GM19463 (cell line): ENCODE results near the gene TRIM54.
"Not testable (repeated sequence)": the region's sequence is repeated elsewhere in the genome, so short reads cannot be mapped to it uniquely, and the experiment has no call there.

ENCODE experiments used
- ATAC-seq: cut with Tn5 transposase; IDR thresholded peaks from one replicate; pipeline ENCODE4 v1.9.1; 2021; ENCODE audit warnings: mild to moderate bottlenecking, moderate library complexity; ENCODE audit not compliant: unreplicated experiment

TRIM54 gene

GRCh38 chr2:27309651-27310050 is 27.4 kb downstream of the TRIM54 start:
- ATAC-seq = no peak

- no peak for ATAC-seq
Measured at GRCh38 chr2:27312152-27312551, 29.9 kb downstream of the TRIM54 start.

GRCh38 chr2:27313882-27314645 is 31.8 kb downstream of the TRIM54 start:
- no peak for ATAC-seq

- no peak for ATAC-seq
Measured at GRCh38 chr2:27314709-27315108, 32.5 kb downstream of the TRIM54 start.

GRCh38 chr2:27315122-27315521 is 32.9 kb downstream of the TRIM54 start:
- no peak for ATAC-seq

GRCh38 chr2:27316655-27317412 is 34.6 kb downstream of the TRIM54 start:
- ATAC-seq = no peak

- ATAC-seq = not testable (repeated sequence)
Measured at GRCh38 chr2:27319839-27320238, 37.6 kb downstream of the TRIM54 start.

- ATAC-seq = no peak
Measured at GRCh38 chr2:27320958-27321543, 38.8 kb downstream of the TRIM54 start.

- no peak for ATAC-seq
Measured at GRCh38 chr2:27322301-27322765, 40.1 kb downstream of the TRIM54 start.

- peak; percentile 96 for ATAC-seq
Measured at GRCh38 chr2:27322766-27323595, 40.8 kb downstream of the TRIM54 start, which contains the start of gene MPV17. Gene MPV17, minus strand, starts transcription at chr2:27323097. Its CDS starts 580 bp downstream, at chr2:27322517.

GRCh38 chr2:27323596-27324285 is 41.5 kb downstream of the TRIM54 start:
- ATAC-seq = no peak

- ATAC-seq = no peak
Measured at GRCh38 chr2:27324720-27325119, 42.5 kb downstream of the TRIM54 start.

- ATAC-seq = no peak
Measured at GRCh38 chr2:27335311-27335710, 53.1 kb downstream of the TRIM54 start.

- no peak for ATAC-seq
Measured at GRCh38 chr2:27336173-27336572, 53.9 kb downstream of the TRIM54 start.

GRCh38 chr2:27347641-27348040 is 65.4 kb downstream of the TRIM54 start:
- ATAC-seq = no peak

- ATAC-seq = no peak
Measured at GRCh38 chr2:27350106-27350693, 68.0 kb downstream of the TRIM54 start.

GRCh38 chr2:27351802-27352598 is 69.8 kb downstream of the TRIM54 start:
- no peak for ATAC-seq

- not testable (repeated sequence) for ATAC-seq
Measured at GRCh38 chr2:27353386-27353761, 71.1 kb downstream of the TRIM54 start.
